HG02840 (cell line): ENCODE measurements around the gene ACBD4.

Experiments used
- ATAC-seq: cut with Tn5 transposase; IDR thresholded peaks from one replicate; pipeline ENCODE4 v1.9.1; 2021; ENCODE audit warnings: mild to moderate bottlenecking, moderate library complexity, moderate number of reproducible peaks; ENCODE audit not compliant: unreplicated experiment, low FRiP score

The ACBD4 gene

GRCh38 chr17:45149669-45150664, 14.5 kb downstream of the ACBD4 start:
- ATAC-seq = no peak

- ATAC-seq = no peak
These were observed 15.7 kb downstream of the ACBD4 start for GRCh38 chr17:45150911-45151809.

- no peak for ATAC-seq
These were observed 19.5 kb downstream of the ACBD4 start for GRCh38 chr17:45155029-45155428.

GRCh38 chr17:45155483-45155882, 20.0 kb downstream of the ACBD4 start:
- no peak for ATAC-seq

- ATAC-seq = no peak
These were observed 20.8 kb downstream of the ACBD4 start for GRCh38 chr17:45156242-45156641.

GRCh38 chr17:45160447-45161287, 25.2 kb downstream of the ACBD4 start:
- ATAC-seq = peak; percentile 25

- ATAC-seq = peak; percentile 89
These were observed 26.0 kb downstream of the ACBD4 start, which contains the start of gene HEXIM2 for GRCh38 chr17:45161288-45162024. TSS of gene HEXIM2 (plus strand) at chr17:45161875. CDS start at chr17:45162794, 919 bp downstream.

GRCh38 chr17:45162025-45162687, 26.7 kb downstream of the ACBD4 start:
- ATAC-seq = no peak

- no peak for ATAC-seq
These were observed 29.3 kb downstream of the ACBD4 start for GRCh38 chr17:45164734-45165269.

GRCh38 chr17:45168991-45169752, 33.7 kb downstream of the ACBD4 start:
- no peak for ATAC-seq

GRCh38 chr17:45170280-45170930, 34.9 kb downstream of the ACBD4 start:
- ATAC-seq = no peak

GRCh38 chr17:45170931-45171337, 35.4 kb downstream of the ACBD4 start:
- ATAC-seq = no peak

GRCh38 chr17:45171338-45172231, 36.1 kb downstream of the ACBD4 start:
- no peak for ATAC-seq

- ATAC-seq = no peak
These were observed 36.7 kb downstream of the ACBD4 start for GRCh38 chr17:45172232-45172540.

- no peak for ATAC-seq
These were observed 37.2 kb downstream of the ACBD4 start for GRCh38 chr17:45172541-45173286.

- ATAC-seq = no peak
These were observed 40.2 kb downstream of the ACBD4 start for GRCh38 chr17:45175759-45176115.
